ENCODE data around the gene STK32B. TPM values are rescaled to one million over a fixed set of nuclear protein-coding genes. Genes with fewer than 3 reads are reported as not detected.

Gene STK32B
- total RNA-seq, 1 donor from 2014 or later = 25.9 TPM

- DNase-seq = no peak
Measured at GRCh38 chr4:5539584-5539983, 488.3 kb downstream of the STK32B start.

- no peak for DNase-seq
Measured at GRCh38 chr4:5541169-5541568, 489.9 kb downstream of the STK32B start.

DNA sequence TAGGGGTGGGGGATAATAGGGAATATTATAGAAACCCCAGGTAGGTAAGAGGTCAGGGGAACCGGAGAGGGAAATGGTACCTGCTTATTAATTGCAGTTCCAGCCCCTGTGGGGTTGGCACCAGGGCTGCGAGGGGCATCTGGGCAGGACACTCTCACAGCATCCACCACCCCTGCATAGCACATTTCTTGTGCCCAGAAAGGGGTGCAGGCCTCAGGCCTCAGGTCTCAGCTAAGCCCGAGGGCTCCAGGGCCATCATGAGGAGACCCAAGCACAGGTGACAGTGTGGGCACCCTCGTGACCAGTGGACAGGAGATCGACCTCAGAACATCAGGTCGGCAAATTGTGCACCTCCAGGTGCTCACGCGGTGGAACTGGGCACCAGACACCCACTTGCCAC lies 492.4 kb downstream of the STK32B start:
- no peak for DNase-seq

- no peak for DNase-seq
Measured at GRCh38 chr4:5544762-5545161, 493.5 kb downstream of the STK32B start.

GRCh38 chr4:5545271-5545670 lies 494.0 kb downstream of the STK32B start:
- DNase-seq = no peak

- no peak for DNase-seq
Measured at GRCh38 chr4:5547651-5548249, 496.5 kb downstream of the STK32B start.

Small RNA genes lying within 50 kb of the gene (small RNA-seq; reads per million reads assigned to genes)
- gene RF00019 = not detected

Other genes with a start within 250 kb of the STK32B start
- gene MSX1, start 191.8 kb upstream of the STK32B start, total RNA-seq = 3.0 TPM
- 0.94 TPM for gene CYTL1, start 32.0 kb upstream of the STK32B start, total RNA-seq